Thoracic aorta endothelial cell (primary cell): ENCODE results near the gene PI4K2B. TPM values are rescaled to one million over a fixed set of nuclear protein-coding genes. Genes with fewer than 3 reads are reported as not detected.

Source experiments
- small RNA-seq: library from RNA; depleted of rRNA; stranded (forward); fragments of <200 nt; gene quantifications from one replicate; pipeline ENCODE3, GENCODE V24; 2012
- total RNA-seq: library from RNA; depleted of rRNA; stranded (reverse); fragments of >200 nt; gene quantifications from 2 replicates; pipeline ENCODE4 v1.2.3, GENCODE V29; 2012

PI4K2B gene
- 41.8 and 45.1 TPM in 2 replicates for total RNA-seq

GRCh38 chr4:25233737-25234389 lies at the start of gene PI4K2B:
PI4K2B (plus strand) TSS chr4:25234033; CDS start chr4:25234164, 131 bp downstream.

GRCh38 chr4:25312496-25313200 lies 78.8 kb downstream of the PI4K2B start, which contains the start of gene ZCCHC4:
ZCCHC4 (plus strand) TSS chr4:25312774; CDS start chr4:25312810, 36 bp downstream.

Small RNA genes within 50 kb of the gene (small RNA-seq; reads per million reads assigned to genes)
- not detected for gene RF00004

Other genes with a start within 250 kb of the PI4K2B start
- under 0.01 and 0.14 TPM in 2 replicates for gene LGI2, start 203.1 kb upstream of the PI4K2B start, total RNA-seq
- 9.3 and 10.8 TPM in 2 replicates for gene SEPSECS, start 73.6 kb upstream of the PI4K2B start, total RNA-seq
- gene ZCCHC4, start 78.7 kb downstream of the PI4K2B start, total RNA-seq: 17.5 and 19.1 TPM in 2 replicates
- 39.3 and 51.7 TPM in 2 replicates for gene ANAPC4, start 143.2 kb downstream of the PI4K2B start, total RNA-seq